H9 (cell line): ENCODE data around the gene PKMYT1. TPM values are rescaled to one million over a fixed set of nuclear protein-coding genes. Genes with fewer than 3 reads are reported as not detected.
A peak's percentile ranks its signal among the peaks of the same experiment; 100 is the strongest.

Source experiments
- DNase-seq: peaks from one replicate; pipeline ENCODE4 v3.0.0-alpha.2; 2017
- H2AFZ ChIP-seq: one replicate; pipeline ENCODE4 v1.6.1; 2013; ENCODE audit warnings: mild to moderate bottlenecking, low read length, control low read depth, moderate library complexity
- H2AK5ac ChIP-seq: 2 replicates; pipeline ENCODE4 v1.6.1; 2013; ENCODE audit warnings: low read length, control low read depth, mixed read lengths; ENCODE audit not compliant: insufficient read length
- H2BK120ac ChIP-seq: one replicate; pipeline ENCODE4 v1.6.1; 2013; ENCODE audit warnings: low read depth, mild to moderate bottlenecking, low read length, control low read depth, inconsistent platforms; ENCODE audit not compliant: poor library complexity, severe bottlenecking
- H2BK12ac ChIP-seq: 2 replicates; pipeline ENCODE4 v1.6.1; 2013; ENCODE audit warnings: low read length, control low read depth, mixed read lengths, low read depth; ENCODE audit not compliant: insufficient read length
- H2BK15ac ChIP-seq: 2 replicates; pipeline ENCODE4 v1.6.1; 2013; ENCODE audit warnings: low read depth, low read length, control low read depth
- H2BK20ac ChIP-seq: one replicate; pipeline ENCODE4 v1.6.1; 2013; ENCODE audit warnings: low read depth, mild to moderate bottlenecking, low read length, control low read depth, inconsistent platforms; ENCODE audit not compliant: poor library complexity, severe bottlenecking
- H2BK5ac ChIP-seq: 2 replicates; pipeline ENCODE4 v1.6.1; 2013; ENCODE audit warnings: low read length, control low read depth, mixed read lengths; ENCODE audit not compliant: insufficient read length
- H3K14ac ChIP-seq: 2 replicates; pipeline ENCODE4 v1.6.1; 2013; ENCODE audit warnings: low read length, control low read depth; ENCODE audit not compliant: insufficient read depth
- H3K18ac ChIP-seq: 2 replicates; pipeline ENCODE4 v1.6.1; 2013; ENCODE audit warnings: low read depth, mild to moderate bottlenecking, mixed read lengths, low read length, control low read depth; ENCODE audit not compliant: insufficient read length
- H3K23ac ChIP-seq: 2 replicates; pipeline ENCODE4 v1.6.1; 2013; ENCODE audit warnings: low read length, control low read depth, mixed read lengths, low read depth; ENCODE audit not compliant: insufficient read length
- H3K23me2 ChIP-seq: 2 replicates; pipeline ENCODE4 v1.6.1; 2013; ENCODE audit warnings: low read depth, mild to moderate bottlenecking, mixed read lengths, low read length, control low read depth; ENCODE audit not compliant: insufficient read length, poor library complexity, severe bottlenecking
- H3K27ac ChIP-seq: 2 replicates; pipeline ENCODE4 v1.5.1; 2013; ENCODE audit warnings: low read length, control low read depth, mixed read lengths, low read depth; ENCODE audit not compliant: insufficient read length
- H3K27me3 ChIP-seq: 2 replicates; pipeline ENCODE4 v1.6.1; 2013; ENCODE audit warnings: low read length, control low read depth, inconsistent platforms; ENCODE audit not compliant: insufficient read depth
- H3K4ac ChIP-seq: 2 replicates; pipeline ENCODE4 v1.6.1; 2013; ENCODE audit warnings: low read depth, mild to moderate bottlenecking, control low read depth, inconsistent platforms, low read length, moderate library complexity
- H3K4me1 ChIP-seq: 2 replicates; pipeline ENCODE4 v1.6.1; 2013; ENCODE audit warnings: low read length, control low read depth, inconsistent platforms; ENCODE audit not compliant: insufficient read depth
- H3K4me2 ChIP-seq: 2 replicates; pipeline ENCODE4 v1.6.1; 2013; ENCODE audit warnings: low read length, control low read depth, mixed read lengths; ENCODE audit not compliant: insufficient read length, insufficient read depth
- H3K56ac ChIP-seq: 2 replicates; pipeline ENCODE4 v1.6.1; 2013; ENCODE audit warnings: low read depth, mild to moderate bottlenecking, mixed read lengths, low read length, control low read depth; ENCODE audit not compliant: insufficient read length
- H3K79me1 ChIP-seq: 2 replicates; pipeline ENCODE4 v1.6.1; 2013; ENCODE audit warnings: low read depth, mild to moderate bottlenecking, moderate library complexity, low read length, control low read depth, inconsistent platforms; ENCODE audit not compliant: insufficient read depth, poor library complexity, severe bottlenecking
- H3K79me2 ChIP-seq: 2 replicates; pipeline ENCODE4 v1.6.1; 2013; ENCODE audit warnings: low read length, control low read depth, inconsistent platforms; ENCODE audit not compliant: insufficient read depth
- H3K9ac ChIP-seq: 2 replicates; pipeline ENCODE4 v1.6.1; 2013; ENCODE audit warnings: low read length, control low read depth, mixed read lengths; ENCODE audit not compliant: insufficient read length; ENCODE audit errors: extremely low read depth
- H3K9me3 ChIP-seq: one replicate; pipeline ENCODE4 v1.6.1; 2013; ENCODE audit warnings: low read depth, low read length, inconsistent platforms; ENCODE audit not compliant: control insufficient read depth
- H3T11ph ChIP-seq: one replicate; pipeline ENCODE4 v1.6.1; 2013; ENCODE audit warnings: mild to moderate bottlenecking, low read length, control low read depth, inconsistent platforms
- H4K20me1 ChIP-seq: one replicate; pipeline ENCODE4 v1.6.1; 2013; ENCODE audit not compliant: control insufficient read depth, insufficient read length, insufficient read depth
- H4K5ac ChIP-seq: 2 replicates; pipeline ENCODE4 v1.6.1; 2013; ENCODE audit warnings: low read depth, mild to moderate bottlenecking, mixed read lengths, low read length, control low read depth; ENCODE audit not compliant: insufficient read length
- H4K8ac ChIP-seq: replicated peaks from 2 replicates; pipeline ENCODE4 v1.6.1; 2013; ENCODE audit warnings: low read length, control low read depth, mixed read lengths, low read depth; ENCODE audit not compliant: insufficient read length
- H4K91ac ChIP-seq: 2 replicates; pipeline ENCODE4 v1.6.1; 2013; ENCODE audit warnings: low read depth, mild to moderate bottlenecking, moderate library complexity, mixed read lengths, low read length, control low read depth; ENCODE audit not compliant: insufficient read length
- H3K27ac Mint-ChIP-seq, 3 experiments: 2 replicates in 2 of 3; 3 replicates in 1 of 3; pipeline ENCODE4 v1.8.0; 2020 to 2021; ENCODE audit warnings: mixed read lengths in 3 of 3, mild to moderate bottlenecking in 1 of 3, moderate library complexity in 1 of 3
- H3K27me3 Mint-ChIP-seq: 2 replicates; pipeline ENCODE4 v1.8.0; 2021; ENCODE audit warnings: low read depth, mild to moderate bottlenecking, moderate library complexity, mixed read lengths
- H3K36me3 Mint-ChIP-seq, 3 experiments: 2 replicates in 2 of 3; 3 replicates in 1 of 3; pipeline ENCODE4 v1.8.0; 2020 to 2021; ENCODE audit warnings: low read depth in 3 of 3, mixed read lengths in 3 of 3; ENCODE audit not compliant: insufficient read depth in 1 of 3
- H3K4me1 Mint-ChIP-seq, 2 experiments: 2 replicates each; pipeline ENCODE4 v1.8.0; 2020; ENCODE audit warnings: mixed read lengths in 2 of 2
- H3K4me3 Mint-ChIP-seq, 2 experiments: 2 replicates in 1 of 2; 3 replicates in 1 of 2; pipeline ENCODE4 v1.8.0; 2020 to 2021; ENCODE audit warnings: mild to moderate bottlenecking in 2 of 2, mixed read lengths in 2 of 2, moderate library complexity in 1 of 2
- H3K9me3 Mint-ChIP-seq, 2 experiments: 2 replicates in 1 of 2; 3 replicates in 1 of 2; pipeline ENCODE4 v1.8.0; 2020; ENCODE audit warnings: mild to moderate bottlenecking in 2 of 2, mixed read lengths in 2 of 2, moderate library complexity in 1 of 2
- WGBS: extraction: QIAGEN DNeasy Blood & Tissue Kit; methylation state at CpG from one replicate; pipeline ENCODE4 v1.1.7; 2013; ENCODE audit warnings: missing lambda C conversion rate, low lambda C conversion rate, mixed read lengths; ENCODE audit not compliant: insufficient read length; ENCODE audit errors: extremely low coverage; 5-methylcytosine and 5-hydroxymethylcytosine counted together
- total RNA-seq: library from RNA; stranded (reverse); gene quantifications from 2 replicates; pipeline ENCODE4 v1.2.1, GENCODE V29; 2021
- TF ChIP-seq, protein P1 (sequence below): fragments of 200-600 bp; sonication (generic); conservative IDR thresholded peaks from 3 replicates; pipeline ENCODE4 v1.8.0; 2021; ENCODE audit warnings: antibody characterized with exemption, mild to moderate bottlenecking

Gene PKMYT1
- total RNA-seq, 1 experiment from 2014 or later: 114 TPM

DNA sequence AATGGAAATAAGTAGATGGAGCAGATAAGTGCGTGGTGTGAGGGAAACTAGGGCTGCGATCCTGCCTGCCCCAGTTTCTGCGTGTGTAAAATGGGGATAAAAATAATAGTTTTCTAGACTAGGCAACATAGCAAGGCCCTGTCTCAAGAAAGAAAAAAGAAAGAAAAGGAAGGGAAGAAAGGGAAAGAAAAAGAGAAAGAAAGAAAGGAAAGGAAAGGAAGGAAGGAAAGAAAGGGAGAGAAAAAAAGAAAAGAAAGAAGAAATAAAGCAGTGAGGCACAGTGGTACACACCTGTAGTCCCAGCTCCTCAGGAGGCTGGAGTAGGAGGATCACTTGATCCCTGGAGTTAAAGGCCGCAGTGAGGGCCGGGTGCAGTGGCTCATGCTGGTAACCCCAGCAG lies 2.2 kb upstream of the PKMYT1 start:
- Histone ChIP-seq H2BK12ac (no peak overlapping the region), H4K91ac (no peak overlapping the region), H3K9me3 (no peaks in the 10 kb centered on the region), H3K27me3 (no peaks in the 10 kb centered on the region), H3T11ph (no peak overlapping the region), H3K4ac (no peak overlapping the region), H3K4me2 (no peak overlapping the region), H3K9ac (no peak overlapping the region), H2AK5ac (no peak overlapping the region), H3K79me1 (no peaks in the 10 kb centered on the region), H3K14ac (no peak overlapping the region), H2BK20ac (no peak overlapping the region), H4K5ac (no peak overlapping the region), H4K8ac (no peak overlapping the region), H3K4me1 (no peaks in the 10 kb centered on the region), H2BK15ac (no peak overlapping the region), H2AFZ (no peak overlapping the region), H2BK5ac (no peak overlapping the region), H3K27ac (no peak overlapping the region), H3K23me2 (peaks cover 9% of the 10 kb centered on the region), H4K20me1 (no peaks in the 10 kb centered on the region), H3K23ac (no peak overlapping the region), H3K79me2 (no peaks in the 10 kb centered on the region; the same call in 1 of the 2 replicates), H3K56ac (no peak overlapping the region), H2BK120ac (no peak overlapping the region), H3K18ac (no peak overlapping the region)
- Mint-ChIP-seq H3K27ac (peak overlapping the region in 2 of 3 experiments; percentile 90 to 99; a peak in 5 of 7 replicates), H3K36me3 (peaks cover 5 to 10% (median 7%) of the 10 kb centered on the region in 3 experiments; a peak in 6 of 7 replicates), H3K4me1 (peaks cover 26 to 31% of the 10 kb centered on the region in 2 experiments), H3K27me3 (peaks cover 6% of the 10 kb centered on the region), H3K4me3 (peak overlapping the region; percentile 87 to 90; a peak in 3 of 5 replicates), H3K9me3 (no peaks in the 10 kb centered on the region)
- TF ChIP-seq, protein P1, sequence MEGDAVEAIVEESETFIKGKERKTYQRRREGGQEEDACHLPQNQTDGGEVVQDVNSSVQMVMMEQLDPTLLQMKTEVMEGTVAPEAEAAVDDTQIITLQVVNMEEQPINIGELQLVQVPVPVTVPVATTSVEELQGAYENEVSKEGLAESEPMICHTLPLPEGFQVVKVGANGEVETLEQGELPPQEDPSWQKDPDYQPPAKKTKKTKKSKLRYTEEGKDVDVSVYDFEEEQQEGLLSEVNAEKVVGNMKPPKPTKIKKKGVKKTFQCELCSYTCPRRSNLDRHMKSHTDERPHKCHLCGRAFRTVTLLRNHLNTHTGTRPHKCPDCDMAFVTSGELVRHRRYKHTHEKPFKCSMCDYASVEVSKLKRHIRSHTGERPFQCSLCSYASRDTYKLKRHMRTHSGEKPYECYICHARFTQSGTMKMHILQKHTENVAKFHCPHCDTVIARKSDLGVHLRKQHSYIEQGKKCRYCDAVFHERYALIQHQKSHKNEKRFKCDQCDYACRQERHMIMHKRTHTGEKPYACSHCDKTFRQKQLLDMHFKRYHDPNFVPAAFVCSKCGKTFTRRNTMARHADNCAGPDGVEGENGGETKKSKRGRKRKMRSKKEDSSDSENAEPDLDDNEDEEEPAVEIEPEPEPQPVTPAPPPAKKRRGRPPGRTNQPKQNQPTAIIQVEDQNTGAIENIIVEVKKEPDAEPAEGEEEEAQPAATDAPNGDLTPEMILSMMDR: no peak
- WGBS: no CpG with 5 or more reads among the region's 5 CpGs
- no peak for DNase-seq
